Liver (tissue), 3 donors: ENCODE data around the gene OR2H1.

Experiments used
- CTCF ChIP-seq: fragments of 150-350 bp; IDR thresholded peaks from 2 replicates; pipeline ENCODE4 v1.5.1; 2017; ENCODE audit warnings: improper control_type of control experiment, low read depth, low read length; ENCODE audit not compliant: missing input control
- EGR1 ChIP-seq, 2 donors: IDR thresholded peaks; 2 replicates each; pipeline ENCODE4 v1.6.1; 2016 to 2018; ENCODE audit warnings: antibody characterized with exemption in 2 of 2, low read depth in 2 of 2
- GABPA ChIP-seq, 2 donors: IDR thresholded peaks in 1 of 2; conservative IDR thresholded peaks in 1 of 2; 2 replicates each; pipeline ENCODE4 v1.6.1; 2016; ENCODE audit warnings: antibody characterized with exemption in 2 of 2, mild to moderate bottlenecking in 1 of 2, moderate library complexity in 1 of 2
- JUND ChIP-seq, 2 donors: IDR thresholded peaks; 2 replicates each; pipeline ENCODE4 v1.6.1; 2016; ENCODE audit warnings: antibody characterized with exemption in 2 of 2
- MAX ChIP-seq: IDR thresholded peaks from 2 replicates; pipeline ENCODE4 v1.6.1; 2016; ENCODE audit warnings: antibody characterized with exemption
- RAD21 ChIP-seq, 2 donors: IDR thresholded peaks; 2 replicates each; pipeline ENCODE4 v1.6.1; 2016; ENCODE audit warnings: antibody characterized with exemption in 2 of 2, mild to moderate bottlenecking in 2 of 2
- REST ChIP-seq: IDR thresholded peaks from 2 replicates; pipeline ENCODE4 v1.6.1; 2016; ENCODE audit warnings: antibody characterized with exemption, mild to moderate bottlenecking
- TAF1 ChIP-seq: conservative IDR thresholded peaks from 2 replicates; pipeline ENCODE4 v1.6.1; 2016; ENCODE audit warnings: antibody characterized with exemption, mild to moderate bottlenecking
- YY1 ChIP-seq: IDR thresholded peaks from 2 replicates; pipeline ENCODE4 v1.6.1; 2016; ENCODE audit warnings: antibody characterized with exemption, mild to moderate bottlenecking
- donor health status: healthy.
- donor health status: healthy.

GRCh38 chr6:29487660-29488059 lies 30.7 kb downstream of the OR2H1 start, which contains the start of gene MAS1L:
- TF ChIP-seq RAD21 (IDR thresholded peaks at IDR 0.05) (no peak), MAX (no peak), CTCF (no peak), JUND (IDR thresholded peaks at IDR 0.05) (no peak), YY1 (no peak), REST (no peak), EGR1 (IDR thresholded peaks at IDR 0.05; ENCODE audit: low read depth in 2 of 2) (no peak), GABPA (IDR thresholded peaks at IDR 0.05 in 1 of 2, conservative IDR thresholded peaks at IDR 0.05 in 1 of 2) (no peak), TAF1 (no peak)
